AG04450 (cell line): ENCODE measurements around the gene MRM2. TPM values are rescaled to one million over a fixed set of nuclear protein-coding genes. Genes with fewer than 3 reads are reported as not detected.

ENCODE experiments used
- CTCF ChIA-PET: fragments of 300-600, 350-600 bp; formaldehyde crosslinking; extraction: SDS; loops from one replicate; lab custom pipeline; 2022; ENCODE audit warnings: antibody characterized with exemption, inconsistent platforms; lab: Charles Lee
- POLR2A ChIA-PET: fragments of 350-600 bp; formaldehyde crosslinking; extraction: SDS; loops from one replicate; lab custom pipeline; 2021; ENCODE audit warnings: antibody characterized with exemption, inconsistent platforms; lab: Yijun Ruan, JAX
- DNase-seq: peaks from one replicate; pipeline ENCODE4 v3.0.0-alpha.2; 2011; ENCODE audit warnings: low read depth, low spot score
- H3K27ac ChIP-seq: one replicate; pipeline ENCODE4 v1.5.1; 2012; ENCODE audit warnings: low read depth, low read length, control low read depth
- H3K27me3 ChIP-seq: one replicate; pipeline ENCODE4 v1.6.0; 2012; ENCODE audit warnings: low read length; ENCODE audit not compliant: control insufficient read depth, insufficient read depth
- H3K4me3 ChIP-seq: 2 replicates; pipeline ENCODE4 v1.5.1; 2011; ENCODE audit warnings: mild to moderate bottlenecking, low read depth, low read length, control low read depth
- H3K9me3 ChIP-seq: 2 replicates; pipeline ENCODE4 v1.5.1; 2012; ENCODE audit warnings: low read length; ENCODE audit not compliant: control insufficient read depth, insufficient read depth
- polyA plus RNA-seq: library from polyadenylated mRNA; depleted of rRNA; stranded (reverse); fragments of >200 nt; gene quantifications from 2 replicates; pipeline ENCODE4 v1.2.3, GENCODE V29; 2011
- TF ChIP-seq, protein P1 (sequence below): IDR thresholded peaks from 2 replicates; pipeline ENCODE4 v1.5.1; 2011; ENCODE audit warnings: low read depth, low read length, control low read depth, inconsistent platforms

MRM2 gene
- polyA plus RNA-seq, 1 experiment = 18.4 TPM

DNA sequence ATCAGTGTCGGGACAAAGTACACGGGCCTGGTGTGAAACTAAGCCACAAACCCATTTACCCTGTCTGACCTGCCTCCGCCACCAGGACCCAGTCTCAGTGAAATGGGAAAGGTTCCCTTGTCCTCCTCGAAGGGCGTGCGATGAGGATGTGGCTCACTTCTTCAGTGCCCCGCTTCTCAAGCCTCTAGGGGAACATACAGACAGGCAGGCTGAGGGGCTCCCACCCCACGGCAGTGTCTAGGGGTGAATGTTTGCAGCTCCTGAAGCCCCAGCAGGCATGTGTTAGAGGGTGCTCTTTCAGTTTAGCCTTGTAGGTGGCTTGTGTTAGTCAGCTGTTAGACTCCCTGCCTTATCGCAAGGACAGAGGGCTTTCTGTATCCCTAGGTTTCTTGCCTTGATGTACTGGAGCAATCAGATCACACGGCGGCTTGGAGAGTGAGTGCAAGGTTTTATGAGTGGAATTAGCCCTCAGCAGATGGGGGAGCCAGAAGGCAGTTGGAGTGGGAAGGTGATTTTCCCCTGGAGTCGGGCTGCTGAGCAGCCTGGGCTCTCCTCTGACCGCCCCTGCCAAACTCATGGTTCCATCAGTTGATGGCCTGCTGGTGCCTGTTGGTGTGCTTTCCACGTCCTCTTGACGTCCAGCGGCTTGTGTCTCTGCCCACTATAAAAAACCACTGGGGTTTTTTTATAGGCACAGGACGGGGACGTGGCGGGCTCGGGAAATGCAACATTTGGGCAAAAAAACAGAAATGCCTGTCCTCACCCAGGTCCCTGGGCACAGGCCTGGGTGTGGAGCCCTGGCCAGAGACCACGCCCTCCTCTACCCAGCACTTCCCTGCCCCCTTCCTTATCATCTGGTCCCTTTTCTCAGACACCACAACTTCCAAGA is 780 bp upstream of the MRM2 start:
- H3K4me3 ChIP-seq = peak overlapping the region; percentile 85
- POLR2A ChIA-PET = interaction anchor here (0.7 kb wide), 1 partner anchor 8 kb away, joined by 3 read pairs; no protein-coding TSS in a partner anchor
- H3K27ac ChIP-seq = peak overlapping the region; percentile 47
- no peak for DNase-seq
- CTCF ChIA-PET = interaction anchor here (1.7 kb wide), 1 partner anchor 105 kb away, joined by 8 read pairs; no protein-coding TSS in a partner anchor
- H3K9me3 ChIP-seq = no peaks in the 10 kb centered on the region; the same call in 1 of the 2 replicates
- no peaks in the 10 kb centered on the region for H3K27me3 ChIP-seq
- TF ChIP-seq, protein P1, sequence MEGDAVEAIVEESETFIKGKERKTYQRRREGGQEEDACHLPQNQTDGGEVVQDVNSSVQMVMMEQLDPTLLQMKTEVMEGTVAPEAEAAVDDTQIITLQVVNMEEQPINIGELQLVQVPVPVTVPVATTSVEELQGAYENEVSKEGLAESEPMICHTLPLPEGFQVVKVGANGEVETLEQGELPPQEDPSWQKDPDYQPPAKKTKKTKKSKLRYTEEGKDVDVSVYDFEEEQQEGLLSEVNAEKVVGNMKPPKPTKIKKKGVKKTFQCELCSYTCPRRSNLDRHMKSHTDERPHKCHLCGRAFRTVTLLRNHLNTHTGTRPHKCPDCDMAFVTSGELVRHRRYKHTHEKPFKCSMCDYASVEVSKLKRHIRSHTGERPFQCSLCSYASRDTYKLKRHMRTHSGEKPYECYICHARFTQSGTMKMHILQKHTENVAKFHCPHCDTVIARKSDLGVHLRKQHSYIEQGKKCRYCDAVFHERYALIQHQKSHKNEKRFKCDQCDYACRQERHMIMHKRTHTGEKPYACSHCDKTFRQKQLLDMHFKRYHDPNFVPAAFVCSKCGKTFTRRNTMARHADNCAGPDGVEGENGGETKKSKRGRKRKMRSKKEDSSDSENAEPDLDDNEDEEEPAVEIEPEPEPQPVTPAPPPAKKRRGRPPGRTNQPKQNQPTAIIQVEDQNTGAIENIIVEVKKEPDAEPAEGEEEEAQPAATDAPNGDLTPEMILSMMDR = no peak

DNA sequence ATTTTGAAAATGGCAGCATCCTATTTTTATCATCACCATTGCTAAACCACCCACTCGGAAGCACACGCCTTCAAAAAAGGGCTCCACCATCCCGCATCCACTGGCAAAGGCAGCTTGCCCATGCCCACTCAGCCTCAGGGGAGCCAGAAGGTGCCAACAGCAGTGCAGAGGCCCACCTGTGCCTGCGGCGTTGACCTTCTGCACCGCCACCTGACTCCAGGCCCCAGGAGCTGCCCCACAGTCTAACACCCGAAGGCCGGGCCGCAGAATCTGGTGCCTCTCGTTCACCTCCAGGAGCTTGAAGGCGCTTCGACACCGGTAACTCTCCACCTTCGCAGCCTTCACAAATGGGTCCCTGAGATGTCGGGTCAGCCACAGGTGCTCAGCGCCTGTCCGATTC is 2.8 kb downstream of the MRM2 start:
- ChIA-PET CTCF (interaction anchor here (1.5 to 2.4 kb wide), 2 partner anchors 9 to 109 kb away, joined by 3 to 7 read pairs; no protein-coding TSS in a partner anchor), POLR2A (interaction anchor here (0.9 kb wide), 1 partner anchor 10 kb away, joined by 3 read pairs; no protein-coding TSS in a partner anchor)

DNA sequence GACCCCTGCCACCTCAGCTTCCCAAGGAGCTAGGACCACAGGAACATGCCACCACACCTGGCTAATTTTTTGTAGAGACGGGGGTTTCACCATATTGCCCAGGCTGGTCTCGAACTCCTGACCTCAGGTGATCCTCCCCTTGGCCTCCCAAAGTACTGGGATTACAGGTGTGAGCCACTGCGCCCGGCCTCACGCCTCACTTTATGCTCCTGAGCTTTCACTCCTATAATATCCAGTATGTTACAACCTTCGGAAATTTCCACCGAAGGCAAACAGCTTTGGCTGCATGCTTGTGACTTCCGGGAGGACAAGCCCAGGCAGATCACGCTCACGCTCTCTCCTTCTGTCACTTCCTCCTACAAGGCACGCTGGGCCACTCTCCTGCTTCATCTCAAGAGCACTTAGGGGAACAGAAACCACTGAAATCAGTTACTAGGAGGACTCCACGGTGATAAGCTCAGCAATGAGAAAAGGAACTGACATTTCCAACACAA is 4.8 kb downstream of the MRM2 start:
- TF ChIP-seq, protein P1 = no peak
- H3K27ac ChIP-seq = no peak overlapping the region
- H3K9me3 ChIP-seq = no peaks in the 10 kb centered on the region; the same call in 1 of the 2 replicates
- ChIA-PET CTCF (interaction anchor here (1.9 to 2.4 kb wide), 2 partner anchors 11 to 111 kb away, joined by 6 to 7 read pairs; no protein-coding TSS in a partner anchor), POLR2A (no interaction called here)
- no peak for DNase-seq
- H3K4me3 ChIP-seq = no peak overlapping the region
- no peaks in the 10 kb centered on the region for H3K27me3 ChIP-seq

More for the DNA sequence above, 2.8 kb downstream of the MRM2 start:
- H3K4me3 ChIP-seq = no peak overlapping the region
- TF ChIP-seq, protein P1 = no peak
- no peaks in the 10 kb centered on the region; the same call in 1 of the 2 replicates for H3K9me3 ChIP-seq
- DNase-seq = no peak
- no peak overlapping the region for H3K27ac ChIP-seq
- H3K27me3 ChIP-seq = no peaks in the 10 kb centered on the region

DNA sequence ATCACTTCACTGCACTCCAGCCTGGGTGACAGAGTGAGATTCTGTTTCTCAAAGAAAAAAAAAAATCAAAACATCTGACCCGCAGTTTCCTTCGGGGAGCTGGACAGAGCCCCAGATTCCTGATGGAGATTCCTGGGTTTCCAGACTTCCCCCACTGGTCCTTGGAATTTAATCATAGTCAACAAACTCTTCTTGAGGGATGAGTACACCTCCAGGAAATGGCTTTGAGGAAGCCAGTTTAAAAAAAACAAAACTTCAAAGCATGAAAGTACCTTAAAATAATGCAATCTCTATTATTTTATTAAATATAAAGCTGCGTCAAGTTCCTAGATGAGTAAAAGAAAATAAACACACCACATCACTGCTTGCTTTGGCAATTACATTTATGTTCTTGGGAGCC is 8.1 kb downstream of the MRM2 start:
- no peak overlapping the region for H3K27ac ChIP-seq
- DNase-seq = no peak
- ChIA-PET CTCF (no interaction called here), POLR2A (interaction anchor here (0.5 to 0.6 kb wide), 2 partner anchors 29 to 125 kb away, joined by 3 to 15 read pairs; no protein-coding TSS in a partner anchor)
- TF ChIP-seq, protein P1 = no peak
- H3K9me3 ChIP-seq = no peaks in the 10 kb centered on the region
- H3K27me3 ChIP-seq = no peaks in the 10 kb centered on the region
- no peak overlapping the region for H3K4me3 ChIP-seq
